BE2C (cell line): ENCODE measurements around the gene ATP6V0B.

Experiments used
- DNase-seq: peaks from one replicate; pipeline ENCODE4 v3.0.0-alpha.2; 2020
- H3K27me3 ChIP-seq: fragments of 250-450 bp; sonication (Bioruptor Pico); 2 replicates; pipeline ENCODE4 v1.5.1; 2020; ENCODE audit warnings: mild to moderate bottlenecking
- H3K36me3 ChIP-seq: fragments of 250-450 bp; sonication (Bioruptor Pico); 2 replicates; pipeline ENCODE4 v1.5.1; 2020; ENCODE audit warnings: mild to moderate bottlenecking
- H3K4me1 ChIP-seq: fragments of 250-450 bp; sonication (Bioruptor Pico); 2 replicates; pipeline ENCODE4 v1.5.1; 2020
- H3K4me3 ChIP-seq: 2 replicates; pipeline ENCODE4 v1.5.1; 2011; ENCODE audit warnings: low read depth, low read length
- H3K9me3 ChIP-seq: fragments of 250-450 bp; sonication (Bioruptor Pico); 2 replicates; pipeline ENCODE4 v1.5.1; 2020
- CTCF ChIP-seq: IDR thresholded peaks from 2 replicates; pipeline ENCODE4 v1.5.1; 2012; ENCODE audit warnings: mild to moderate bottlenecking, low read depth, low read length

The ATP6V0B gene

GRCh38 chr1:43981636-43982035 lies 6.9 kb downstream of the ATP6V0B start:
- Histone ChIP-seq H3K4me1 (no peaks in the 10 kb centered on the region), H3K27me3 (no peaks in the 10 kb centered on the region), H3K36me3 (peaks cover 3% of the 10 kb centered on the region), H3K4me3 (no peak overlapping the region), H3K9me3 (no peaks in the 10 kb centered on the region)
- no peak for TF ChIP-seq CTCF
- DNase-seq, result no peak

GRCh38 chr1:43982241-43982640 lies 7.5 kb downstream of the ATP6V0B start:
- TF ChIP-seq CTCF, result no peak
- no peaks in the 10 kb centered on the region for H3K9me3 ChIP-seq
- H3K36me3 ChIP-seq, result no peaks in the 10 kb centered on the region
- no peaks in the 10 kb centered on the region for H3K27me3 ChIP-seq
- H3K4me1 ChIP-seq, result no peaks in the 10 kb centered on the region
- DNase-seq, result no peak
- H3K4me3 ChIP-seq, result no peak overlapping the region

GRCh38 chr1:43982808-43983207 lies 8.0 kb downstream of the ATP6V0B start:
- H3K4me3 ChIP-seq, result no peak overlapping the region
- TF ChIP-seq CTCF, result no peak
- no peaks in the 10 kb centered on the region for H3K4me1 ChIP-seq
- no peaks in the 10 kb centered on the region for H3K36me3 ChIP-seq
- no peak for DNase-seq
- no peaks in the 10 kb centered on the region for H3K27me3 ChIP-seq
- no peaks in the 10 kb centered on the region for H3K9me3 ChIP-seq

GRCh38 chr1:43983253-43983899 lies 8.6 kb downstream of the ATP6V0B start:
- Histone ChIP-seq H3K4me1 (no peaks in the 10 kb centered on the region), H3K36me3 (no peaks in the 10 kb centered on the region)

GRCh38 chr1:43984855-43985254 lies 10.1 kb downstream of the ATP6V0B start:
- Histone ChIP-seq H3K9me3 (no peaks in the 10 kb centered on the region), H3K27me3 (no peaks in the 10 kb centered on the region), H3K4me3 (no peak overlapping the region), H3K4me1 (no peaks in the 10 kb centered on the region), H3K36me3 (no peaks in the 10 kb centered on the region)
- TF ChIP-seq CTCF, result no peak
- DNase-seq, result no peak

More at GRCh38 chr1:43983253-43983899, 8.6 kb downstream of the ATP6V0B start:
- Histone ChIP-seq H3K27me3 (no peaks in the 10 kb centered on the region), H3K4me3 (no peak overlapping the region), H3K9me3 (no peaks in the 10 kb centered on the region)
- DNase-seq, result no peak
- TF ChIP-seq CTCF, result no peak

- H3K27me3 ChIP-seq, result no peaks in the 10 kb centered on the region
- DNase-seq, result no peak
- H3K9me3 ChIP-seq, result no peaks in the 10 kb centered on the region
- no peak for TF ChIP-seq CTCF
- no peak overlapping the region for H3K4me3 ChIP-seq
- no peaks in the 10 kb centered on the region for H3K4me1 ChIP-seq
- H3K36me3 ChIP-seq, result no peaks in the 10 kb centered on the region
Measured at GRCh38 chr1:43985984-43986595, 11.3 kb downstream of the ATP6V0B start.
